CD4-positive, alpha-beta memory T cell (primary cell): ENCODE data around the gene SSR2. TPM values are rescaled to one million over a fixed set of nuclear protein-coding genes. Genes with fewer than 3 reads are reported as not detected.
A peak's percentile ranks its signal among the peaks of the same experiment; 100 is the strongest.

ENCODE experiments used
- CTCF ChIA-PET: fragments of 350-600 bp; sonication (Branson Sonifier 250); formaldehyde crosslinking; loops from one replicate; lab custom pipeline; 2021; ENCODE audit warnings: inconsistent platforms; ENCODE audit not compliant: partially characterized antibody; lab: Charles Lee
- POLR2A ChIA-PET: fragments of 350-600 bp; sonication (Branson Sonifier 250); formaldehyde crosslinking; loops from one replicate; lab custom pipeline; 2021; ENCODE audit not compliant: partially characterized antibody; lab: Charles Lee
- DNase-seq, 5 donors: peaks; one replicate each; pipeline versions ENCODE4 v3.0.0 to v3.0.0-alpha.2; 2020 to 2022; ENCODE audit warnings: mixed read lengths in 1 of 5
- H3K27ac ChIP-seq: one replicate; pipeline ENCODE4 v1.7.0; 2013; ENCODE audit warnings: low read depth, low read length
- H3K27me3 ChIP-seq: 2 replicates; pipeline ENCODE4 v1.7.0; 2013; ENCODE audit warnings: mild to moderate bottlenecking, low read length, moderate library complexity; ENCODE audit not compliant: insufficient read depth
- H3K36me3 ChIP-seq: 2 replicates; pipeline ENCODE4 v1.7.0; 2013; ENCODE audit warnings: mild to moderate bottlenecking, low read length, moderate library complexity; ENCODE audit not compliant: insufficient read depth
- H3K4me1 ChIP-seq: 2 replicates; pipeline ENCODE4 v1.7.0; 2013; ENCODE audit warnings: mild to moderate bottlenecking, low read length, moderate library complexity; ENCODE audit not compliant: insufficient read depth
- H3K4me3 ChIP-seq, 2 donors: one replicate each; pipeline ENCODE4 v1.7.0; 2013; ENCODE audit warnings: low read length in 2 of 2, mild to moderate bottlenecking in 1 of 2
- H3K9me3 ChIP-seq, 2 donors: one replicate each; pipeline ENCODE4 v1.7.0; 2013; ENCODE audit warnings: low read length in 2 of 2, control low read depth in 1 of 2; ENCODE audit not compliant: control insufficient read depth in 1 of 2
- H3K27ac Mint-ChIP-seq, 7 donors: one replicate each; pipeline ENCODE4 v1.8.0; 2020 to 2021; ENCODE audit warnings: mixed read lengths in 7 of 7, mild to moderate bottlenecking in 6 of 7, inconsistent platforms in 3 of 7, moderate library complexity in 3 of 7
- H3K27me3 Mint-ChIP-seq, 2 donors: one replicate each; pipeline ENCODE4 v1.8.0; 2020 to 2021; ENCODE audit warnings: mixed read lengths in 2 of 2
- H3K36me3 Mint-ChIP-seq, 2 donors: one replicate each; pipeline ENCODE4 v1.8.0; 2020 to 2021; ENCODE audit warnings: mixed read lengths in 2 of 2, inconsistent platforms in 1 of 2, mild to moderate bottlenecking in 1 of 2
- H3K4me1 Mint-ChIP-seq, 4 donors: one replicate each; pipeline ENCODE4 v1.8.0; 2020 to 2021; ENCODE audit warnings: mixed read lengths in 4 of 4, mild to moderate bottlenecking in 1 of 4
- H3K4me3 Mint-ChIP-seq, 8 donors: one replicate each; pipeline ENCODE4 v1.8.0; 2020 to 2021; ENCODE audit warnings: mixed read lengths in 8 of 8, mild to moderate bottlenecking in 7 of 8, moderate library complexity in 6 of 8, inconsistent platforms in 3 of 8
- H3K9me3 Mint-ChIP-seq, 8 donors: one replicate each; pipeline ENCODE4 v1.8.0; 2020 to 2021; ENCODE audit warnings: mixed read lengths in 8 of 8, mild to moderate bottlenecking in 5 of 8, inconsistent platforms in 3 of 8, moderate library complexity in 1 of 8
- intact Hi-C: fragments of 100-400 bp; cut with micrococcal nuclease; formaldehyde crosslinking; loops from one replicate; pipeline ENCODE4 v1.15.1; 2023
- polyA plus RNA-seq, 2 donors: library from polyadenylated mRNA; unstranded; fragments of 300-500 nt; fragmentation: Illumina TruSeq; gene quantifications; one replicate each; pipeline ENCODE4 v1.2.3, GENCODE V29; 2021
- total RNA-seq, 2 experiments: library from RNA; stranded (reverse); gene quantifications; one replicate each; pipeline ENCODE4 v1.2.3, GENCODE V29; 2021

SSR2 gene
- total and polyA plus RNA-seq, 4 experiments from 2014 or later: 252 to 442 (median 313) TPM

DNA sequence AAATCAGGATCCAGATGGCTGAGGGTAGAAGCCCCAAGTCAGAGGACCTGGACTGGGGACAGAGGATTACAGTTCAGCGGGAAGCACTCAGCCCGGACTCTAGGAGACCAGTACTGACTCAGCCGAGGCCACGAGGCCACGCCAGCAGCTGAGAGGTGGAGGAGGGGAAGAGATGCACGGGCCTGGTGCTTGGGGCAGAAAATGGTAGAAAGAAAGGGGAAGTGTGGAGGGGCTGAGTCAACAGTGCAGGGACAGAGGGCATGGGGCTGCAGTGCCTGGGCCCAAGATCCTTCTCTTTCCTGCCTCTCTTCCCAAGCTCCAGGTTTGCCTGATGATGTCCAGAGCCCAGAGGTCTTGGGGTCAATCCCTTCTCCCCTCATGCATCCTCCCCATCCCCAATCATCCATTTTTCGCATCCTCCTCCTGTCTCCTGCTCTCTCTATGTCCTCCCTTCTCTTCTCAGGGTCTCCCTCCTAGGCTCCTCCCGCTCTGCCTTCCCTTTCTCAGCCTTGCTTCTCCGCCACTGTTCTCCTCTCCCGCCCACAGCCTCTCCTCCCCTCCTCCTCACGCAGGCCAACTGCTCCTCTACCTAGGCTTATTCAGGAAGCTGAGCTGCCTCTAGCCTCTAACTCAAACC, 50.1 kb downstream of the SSR2 start:
- Histone ChIP-seq H3K27ac (peak overlapping the region; percentile 44), H3K4me1 (peaks cover 96% of the 10 kb centered on the region), H3K9me3 (no peaks in the 10 kb centered on the region), H3K36me3 (peaks cover 58% of the 10 kb centered on the region), H3K4me3 (no peak overlapping the region), H3K27me3 (no peaks in the 10 kb centered on the region)
- Mint-ChIP-seq H3K4me1 (peaks cover 73 to 98% (median 88%) of the 10 kb centered on the region in 4 donors), H3K4me3 (peak overlapping the region; percentile 66 to 88 (median 74)), H3K27ac (peak overlapping the region; percentile 81 to 96 (median 93)), H3K27me3 (no peaks in the 10 kb centered on the region), H3K9me3 (no peaks in the 10 kb centered on the region), H3K36me3 (peaks cover 42 to 77% of the 10 kb centered on the region in 2 donors)
- intact Hi-C loops: no loop called here
- no peak for DNase-seq
- ChIA-PET CTCF (interaction anchor here (0.9 to 1.9 kb wide), 5 partner anchors 8 to 82 kb away, joined by 3 to 6 read pairs (median 4); partner anchors contain the start of gene ARHGEF2), POLR2A (interaction anchor here (0.9 to 12.2 kb wide), 4 partner anchors 7 to 36 kb away, joined by 3 to 199 read pairs (median 12); partner anchors contain the start of genes ARHGEF2 and KHDC4)

DNA sequence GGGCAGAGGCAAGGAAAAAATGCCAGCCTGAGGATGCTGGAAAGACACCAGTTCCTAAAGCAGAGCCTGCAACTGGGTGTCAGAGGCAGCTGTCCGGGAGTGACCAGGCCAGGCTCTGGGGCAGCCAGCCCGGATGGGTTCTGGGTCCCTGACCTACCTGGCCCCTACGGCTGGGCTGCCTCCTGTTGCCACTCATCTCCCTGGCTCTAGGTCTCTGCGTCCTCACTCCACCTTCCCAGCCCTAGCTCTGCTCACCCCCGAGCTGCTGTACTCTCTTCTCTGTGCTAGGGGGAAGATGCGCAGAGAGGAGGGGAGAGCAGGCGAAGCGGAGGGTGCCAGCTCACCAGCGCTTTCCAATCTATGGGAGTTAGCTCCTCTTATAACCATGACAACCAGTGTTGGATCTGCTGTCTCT, 51.4 kb downstream of the SSR2 start:
- Mint-ChIP-seq H3K9me3 (no peaks in the 10 kb centered on the region), H3K36me3 (peaks cover 49 to 79% of the 10 kb centered on the region in 2 donors), H3K4me3 (peak overlapping the region in 7 of 8 donors; percentile 26 to 88 (median 66)), H3K27ac (peak overlapping the region; percentile 81 to 96 (median 93)), H3K4me1 (peaks cover 63 to 86% (median 77%) of the 10 kb centered on the region in 4 donors), H3K27me3 (no peaks in the 10 kb centered on the region)
- ChIA-PET POLR2A (interaction anchor here (4.4 to 12.2 kb wide), 2 partner anchors 9 to 35 kb away, joined by 21 to 199 read pairs; partner anchors contain the start of genes ARHGEF2 and KHDC4), CTCF (interaction anchor here (1.6 to 1.9 kb wide), 2 partner anchors 10 to 12 kb away, joined by 4 to 6 read pairs; partner anchors contain the start of gene ARHGEF2)
- Histone ChIP-seq H3K4me3 (no peak overlapping the region), H3K27me3 (no peaks in the 10 kb centered on the region), H3K9me3 (no peaks in the 10 kb centered on the region), H3K27ac (peak overlapping the region; percentile 44), H3K4me1 (peaks cover 83% of the 10 kb centered on the region), H3K36me3 (peaks cover 71% of the 10 kb centered on the region)
- DNase-seq: no peak
- intact Hi-C loops: no loop called here

DNA sequence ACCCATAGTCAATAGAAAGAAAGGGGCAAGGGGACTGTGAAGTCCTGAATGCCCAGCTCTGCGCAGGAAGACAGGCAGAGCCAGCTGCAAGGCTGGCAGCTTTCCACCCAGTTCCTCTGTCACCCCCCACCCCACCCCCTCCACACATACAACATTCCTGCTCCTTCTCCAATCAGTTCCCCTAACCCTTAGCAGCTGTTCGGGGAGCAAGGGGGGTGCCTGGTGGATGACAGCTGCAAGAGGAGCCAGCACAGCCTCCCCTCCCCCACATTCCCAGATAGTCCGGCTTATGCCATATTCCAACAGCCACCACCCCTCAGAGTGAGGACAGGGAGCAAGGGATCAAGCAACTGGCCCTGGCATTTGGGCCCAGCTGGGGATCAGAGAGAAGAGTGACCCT, 52.1 kb downstream of the SSR2 start:
- DNase-seq: no peak
- intact Hi-C loops: no loop called here
- ChIA-PET POLR2A (interaction anchor here (1.0 to 12.2 kb wide), 6 partner anchors 9 to 109 kb away, joined by 4 to 199 read pairs (median 9); partner anchors contain the start of genes ARHGEF2, KHDC4 and SYT11), CTCF (interaction anchor here (1.2 to 2.3 kb wide), 7 partner anchors 9 to 30 kb away, joined by 3 to 19 read pairs (median 6); partner anchors contain the start of gene ARHGEF2)
- H3K4me1 ChIP-seq: peaks cover 76% of the 10 kb centered on the region
- H3K27me3 ChIP-seq: no peaks in the 10 kb centered on the region
- H3K9me3 Mint-ChIP-seq: no peaks in the 10 kb centered on the region
- H3K36me3 ChIP-seq: peaks cover 70% of the 10 kb centered on the region
- no peak overlapping the region for H3K4me3 ChIP-seq
- no peaks in the 10 kb centered on the region for H3K9me3 ChIP-seq
- H3K4me1 Mint-ChIP-seq: peaks cover 58 to 82% (median 71%) of the 10 kb centered on the region in 4 donors
- H3K36me3 Mint-ChIP-seq: peaks cover 52 to 83% of the 10 kb centered on the region in 2 donors
- H3K4me3 Mint-ChIP-seq: peak overlapping the region in 7 of 8 donors; percentile 45 to 77 (median 69)
- H3K27ac Mint-ChIP-seq: peak overlapping the region; percentile 81 to 94 (median 90)
- peak overlapping the region; percentile 44 for H3K27ac ChIP-seq
- H3K27me3 Mint-ChIP-seq: no peaks in the 10 kb centered on the region

DNA sequence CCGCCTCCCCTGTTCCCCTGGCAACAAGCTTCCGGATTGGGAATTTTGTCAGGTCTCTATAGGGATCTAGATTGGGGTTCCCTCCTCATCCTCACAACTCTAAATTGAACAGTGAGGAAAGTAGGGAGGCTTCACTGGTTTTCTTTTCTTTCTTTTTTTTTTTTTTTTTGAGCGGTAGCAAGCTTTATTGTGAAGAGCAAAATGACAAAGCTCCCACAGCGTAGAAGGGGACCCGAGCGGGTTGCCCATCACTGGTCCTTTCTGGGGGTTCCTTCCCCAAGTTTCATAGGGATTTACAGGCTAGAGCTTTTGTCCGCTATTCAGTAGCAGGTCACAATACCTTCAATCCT, 52.7 kb downstream of the SSR2 start:
- peak overlapping the region; percentile 81 to 94 (median 90) for H3K27ac Mint-ChIP-seq
- Histone ChIP-seq H3K9me3 (no peaks in the 10 kb centered on the region), H3K4me1 (peaks cover 70% of the 10 kb centered on the region), H3K36me3 (peaks cover 71% of the 10 kb centered on the region), H3K27ac (peak overlapping the region; percentile 44), H3K27me3 (no peaks in the 10 kb centered on the region), H3K4me3 (no peak overlapping the region)
- H3K9me3 Mint-ChIP-seq: no peaks in the 10 kb centered on the region
- H3K36me3 Mint-ChIP-seq: peaks cover 49 to 80% of the 10 kb centered on the region in 2 donors
- peak overlapping the region; percentile 26 to 77 (median 68) for H3K4me3 Mint-ChIP-seq
- peaks cover 51 to 76% (median 65%) of the 10 kb centered on the region in 4 donors for H3K4me1 Mint-ChIP-seq
- intact Hi-C loops: no loop called here
- DNase-seq: no peak
- CTCF ChIA-PET: interaction anchor here (1.1 to 2.3 kb wide), 7 partner anchors 10 to 33 kb away, joined by 3 to 19 read pairs (median 4); partner anchors contain the start of gene ARHGEF2
- POLR2A ChIA-PET: interaction anchor here (0.8 to 12.2 kb wide), 12 partner anchors 10 to 109 kb away, joined by 3 to 199 read pairs (median 6); partner anchors contain the start of genes ARHGEF2, KHDC4 and SYT11
- no peaks in the 10 kb centered on the region for H3K27me3 Mint-ChIP-seq

DNA sequence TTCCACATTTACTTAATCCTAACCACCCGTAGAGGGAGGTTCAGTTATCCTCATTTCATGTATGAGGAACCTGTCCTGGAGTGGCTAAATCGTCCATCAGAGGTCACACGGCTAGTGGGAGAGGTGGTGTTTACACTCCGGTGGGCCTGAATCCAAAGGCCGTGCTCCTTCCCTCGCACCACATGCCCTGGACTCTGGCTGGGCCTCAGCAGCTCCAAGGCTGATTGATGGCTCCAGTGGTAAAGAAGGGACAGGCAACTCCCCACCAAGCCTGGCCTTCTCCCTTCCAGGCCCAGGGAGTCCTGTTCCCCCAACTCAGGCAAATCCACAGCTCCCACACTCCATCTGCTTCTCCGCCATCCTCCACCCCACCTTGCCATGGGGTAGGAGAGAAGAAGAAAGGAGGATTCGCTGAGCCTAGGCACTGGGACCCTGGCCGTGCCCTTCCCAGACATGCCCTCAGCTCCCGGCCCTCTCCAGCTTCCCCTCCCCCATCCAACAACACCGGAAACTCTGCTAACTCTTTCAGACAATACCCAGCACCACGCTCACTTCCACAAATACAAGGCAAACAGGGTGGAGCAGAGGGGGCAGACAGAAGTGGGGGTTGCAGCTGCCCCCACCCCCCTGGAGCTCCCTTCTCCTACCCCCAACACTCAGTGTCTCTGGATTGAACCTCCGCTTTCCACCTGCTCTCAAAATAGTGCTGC, 53.3 kb downstream of the SSR2 start:
- no peaks in the 10 kb centered on the region for H3K9me3 Mint-ChIP-seq
- Histone ChIP-seq H3K36me3 (peaks cover 71% of the 10 kb centered on the region), H3K27ac (peak overlapping the region; percentile 44), H3K4me3 (no peak overlapping the region), H3K27me3 (no peaks in the 10 kb centered on the region), H3K4me1 (peaks cover 70% of the 10 kb centered on the region), H3K9me3 (no peaks in the 10 kb centered on the region)
- ChIA-PET CTCF (interaction anchor here (0.7 to 2.3 kb wide), 10 partner anchors 10 to 32 kb away, joined by 3 to 19 read pairs (median 4); partner anchors contain the start of gene ARHGEF2), POLR2A (interaction anchor here (0.8 to 12.2 kb wide), 12 partner anchors 10 to 108 kb away, joined by 3 to 199 read pairs (median 6); partner anchors contain the start of genes ARHGEF2, KHDC4 and SYT11)
- peak overlapping the region; percentile 54 to 77 (median 68) for H3K4me3 Mint-ChIP-seq
- peaks cover 46 to 76% (median 61%) of the 10 kb centered on the region in 4 donors for H3K4me1 Mint-ChIP-seq
- peak overlapping the region; percentile 81 to 94 (median 90) for H3K27ac Mint-ChIP-seq
- peak in 1 of 5 donors; percentile 34 for DNase-seq
- intact Hi-C loops: loop anchor here (1.0 to 2.0 kb wide), 2 partner anchors 9 to 21 kb away; no protein-coding TSS in a partner anchor
- peaks cover 52 to 80% of the 10 kb centered on the region in 2 donors for H3K36me3 Mint-ChIP-seq
- H3K27me3 Mint-ChIP-seq: no peaks in the 10 kb centered on the region

DNA sequence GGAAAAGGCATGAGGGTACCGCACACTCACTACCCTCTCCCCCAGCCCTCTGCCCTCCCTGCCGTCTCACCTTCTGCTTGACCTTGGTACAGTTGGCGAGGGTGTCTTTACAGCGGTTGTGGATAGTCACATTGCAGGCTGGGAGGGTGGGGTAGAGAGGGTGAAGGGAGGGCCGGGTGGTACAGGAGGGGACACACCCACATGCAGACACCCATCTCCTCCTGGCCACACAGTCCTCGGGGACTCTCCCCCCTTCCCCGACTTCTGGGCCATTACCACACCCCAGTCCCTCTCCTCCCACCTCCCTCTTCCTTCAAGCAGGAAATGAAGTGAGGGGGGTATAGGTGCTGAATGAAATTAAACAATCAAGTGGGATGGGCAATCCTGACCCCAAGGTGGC, 54.0 kb downstream of the SSR2 start:
- ChIA-PET CTCF (interaction anchor here (0.7 to 2.3 kb wide), 7 partner anchors 9 to 32 kb away, joined by 3 to 19 read pairs (median 4); partner anchors contain the start of gene ARHGEF2), POLR2A (interaction anchor here (1.4 to 12.2 kb wide), 6 partner anchors 11 to 32 kb away, joined by 4 to 199 read pairs (median 9); partner anchors contain the start of genes ARHGEF2 and KHDC4)
- DNase-seq: no peak
- H3K27ac Mint-ChIP-seq: peak overlapping the region; percentile 81 to 94 (median 89)
- peaks cover 77% of the 10 kb centered on the region for H3K36me3 ChIP-seq
- H3K9me3 Mint-ChIP-seq: no peaks in the 10 kb centered on the region
- peaks cover 41 to 76% (median 59%) of the 10 kb centered on the region in 4 donors for H3K4me1 Mint-ChIP-seq
- H3K4me3 Mint-ChIP-seq: peak overlapping the region; percentile 38 to 77 (median 66)
- H3K4me3 ChIP-seq: no peak overlapping the region
- intact Hi-C loops: loop anchor here (1.0 to 2.0 kb wide), 2 partner anchors 10 to 22 kb away; no protein-coding TSS in a partner anchor
- H3K27ac ChIP-seq: peak overlapping the region; percentile 44
- H3K27me3 ChIP-seq: no peaks in the 10 kb centered on the region
- no peaks in the 10 kb centered on the region for H3K27me3 Mint-ChIP-seq
- H3K36me3 Mint-ChIP-seq: peaks cover 59 to 80% of the 10 kb centered on the region in 2 donors
- peaks cover 67% of the 10 kb centered on the region for H3K4me1 ChIP-seq
- no peaks in the 10 kb centered on the region for H3K9me3 ChIP-seq
